GM19328 (cell line): Measurements from ENCODE around the gene GAL.
"Not testable (repeated sequence)": the region's sequence is repeated elsewhere in the genome, so short reads cannot be mapped to it uniquely, and the experiment has no call there.

Source experiments
- ATAC-seq: cut with Tn5 transposase; IDR thresholded peaks from one replicate; pipeline ENCODE4 v1.9.1; 2021; ENCODE audit warnings: mild to moderate bottlenecking, moderate library complexity; ENCODE audit not compliant: unreplicated experiment

GAL gene, protein sequence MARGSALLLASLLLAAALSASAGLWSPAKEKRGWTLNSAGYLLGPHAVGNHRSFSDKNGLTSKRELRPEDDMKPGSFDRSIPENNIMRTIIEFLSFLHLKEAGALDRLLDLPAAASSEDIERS

DNA sequence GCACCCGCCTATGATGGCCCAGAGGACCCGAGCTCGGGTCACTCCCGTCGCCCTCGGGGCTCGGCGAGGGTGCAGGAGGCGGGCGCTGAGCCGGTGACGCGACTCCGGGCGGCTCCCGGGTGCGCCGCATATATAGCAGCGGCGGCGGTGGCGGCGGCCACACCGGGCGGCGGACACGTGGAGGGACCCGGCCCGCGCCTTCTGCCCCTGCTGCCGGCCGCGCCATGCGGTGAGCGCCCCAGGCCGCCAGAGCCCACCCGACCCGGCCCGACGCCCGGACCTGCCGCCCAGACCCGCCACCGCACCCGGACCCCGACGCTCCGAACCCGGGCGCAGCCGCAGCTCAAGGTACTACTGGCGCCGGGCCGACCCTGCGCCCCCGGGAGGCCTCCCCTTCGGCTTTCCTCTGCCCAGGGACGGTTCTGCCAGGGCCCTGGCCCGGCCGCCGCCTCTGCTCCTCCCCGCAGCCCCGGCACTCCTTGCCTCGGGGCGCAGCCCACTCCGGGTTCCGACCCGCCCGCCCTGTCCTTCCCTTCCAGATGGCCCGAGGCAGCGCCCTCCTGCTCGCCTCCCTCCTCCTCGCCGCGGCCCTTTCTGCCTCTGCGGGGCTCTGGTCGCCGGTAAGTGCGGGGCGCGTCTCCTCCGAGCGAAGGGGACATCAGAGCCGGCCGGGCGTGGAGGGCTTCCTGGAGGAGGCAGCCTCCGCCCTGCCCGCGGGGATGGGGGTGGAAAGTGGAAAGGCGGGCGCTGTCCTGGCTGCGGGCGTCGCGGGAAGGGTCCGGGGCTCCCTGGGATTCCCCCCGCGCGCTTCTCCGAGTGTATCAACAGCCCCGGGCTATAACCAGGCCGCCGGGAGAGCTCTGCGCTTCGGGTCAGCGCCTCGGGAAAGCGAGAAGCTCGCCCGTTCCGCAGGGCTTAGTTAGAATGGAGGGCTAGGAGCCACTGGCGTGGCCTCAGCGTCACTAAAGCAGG is at the start of gene GAL:
Gene GAL, plus strand, starts transcription at position 160 of the 972 bp plus-strand sequence. Its CDS starts 380 bp downstream, at position 540.
- no peak for ATAC-seq

DNA sequence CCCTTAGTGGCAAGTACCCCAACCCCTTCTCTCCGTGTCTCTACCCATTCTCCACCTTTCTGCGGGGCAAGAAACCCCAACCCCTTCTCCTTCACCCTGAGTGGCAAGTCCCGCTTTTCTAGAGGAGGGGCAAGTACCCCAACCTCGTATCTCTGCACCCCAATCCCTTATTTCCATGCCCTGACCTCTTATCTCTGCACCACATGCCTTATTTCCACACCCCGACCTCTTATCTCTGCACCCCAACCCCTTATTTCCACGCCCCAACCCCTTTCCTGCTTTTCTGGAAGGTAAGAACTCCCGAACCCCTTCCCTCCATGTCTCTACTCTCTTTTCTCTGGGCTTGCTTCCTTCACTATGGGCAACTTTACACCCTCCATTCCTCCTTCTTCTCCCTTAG is 49.7 kb upstream of the GAL start:
- ATAC-seq, result not testable (repeated sequence)

DNA sequence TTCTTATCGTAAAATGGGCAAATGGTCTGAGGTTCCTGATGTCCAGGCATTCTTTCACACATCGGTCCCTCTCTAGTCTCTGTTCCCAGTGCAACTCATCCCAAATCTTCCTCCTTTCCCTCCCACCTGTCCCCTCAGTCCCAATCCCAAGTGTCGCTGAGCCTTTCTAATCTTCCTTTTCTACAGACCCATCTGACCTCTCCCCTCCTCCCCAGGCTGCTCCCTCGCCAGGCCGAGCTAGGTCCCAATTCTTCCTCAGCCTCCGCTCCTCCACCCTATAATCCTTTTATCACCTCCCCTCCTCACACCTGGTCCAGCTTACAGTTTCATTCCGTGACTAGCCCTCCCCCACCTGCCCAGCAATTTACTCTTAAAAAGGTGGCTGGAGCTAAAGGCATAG is 49.2 kb upstream of the GAL start:
- not testable (repeated sequence) for ATAC-seq

GRCh38 chr11:68635883-68636282 is 48.5 kb upstream of the GAL start:
- not testable (repeated sequence) for ATAC-seq

- not testable (repeated sequence) for ATAC-seq
Measured at GRCh38 chr11:68639322-68639721, 45.0 kb upstream of the GAL start.

- ATAC-seq, result no peak
Measured at GRCh38 chr11:68641880-68642279, 42.5 kb upstream of the GAL start.

DNA sequence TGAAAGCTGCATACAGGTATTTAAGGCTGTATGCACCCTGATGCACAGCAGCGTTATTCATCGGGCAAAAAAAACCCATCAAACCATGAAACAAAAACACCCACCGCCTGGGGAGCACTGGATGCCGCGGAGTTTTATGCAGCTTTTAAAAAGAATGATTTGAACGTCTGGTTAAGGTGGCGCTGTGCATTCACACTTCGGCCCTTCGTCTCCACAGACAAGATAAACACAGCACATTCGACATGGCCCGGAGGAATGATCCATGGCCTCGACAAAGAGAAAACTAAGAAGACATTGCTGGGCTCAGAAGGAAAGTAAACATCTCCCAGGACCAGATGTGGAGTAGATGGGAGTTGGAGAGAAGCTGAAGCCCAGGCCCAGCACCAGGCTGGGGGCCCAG is 40.8 kb upstream of the GAL start:
- no peak for ATAC-seq

GRCh38 chr11:68646832-68647231 is 37.5 kb upstream of the GAL start:
- no peak for ATAC-seq

DNA sequence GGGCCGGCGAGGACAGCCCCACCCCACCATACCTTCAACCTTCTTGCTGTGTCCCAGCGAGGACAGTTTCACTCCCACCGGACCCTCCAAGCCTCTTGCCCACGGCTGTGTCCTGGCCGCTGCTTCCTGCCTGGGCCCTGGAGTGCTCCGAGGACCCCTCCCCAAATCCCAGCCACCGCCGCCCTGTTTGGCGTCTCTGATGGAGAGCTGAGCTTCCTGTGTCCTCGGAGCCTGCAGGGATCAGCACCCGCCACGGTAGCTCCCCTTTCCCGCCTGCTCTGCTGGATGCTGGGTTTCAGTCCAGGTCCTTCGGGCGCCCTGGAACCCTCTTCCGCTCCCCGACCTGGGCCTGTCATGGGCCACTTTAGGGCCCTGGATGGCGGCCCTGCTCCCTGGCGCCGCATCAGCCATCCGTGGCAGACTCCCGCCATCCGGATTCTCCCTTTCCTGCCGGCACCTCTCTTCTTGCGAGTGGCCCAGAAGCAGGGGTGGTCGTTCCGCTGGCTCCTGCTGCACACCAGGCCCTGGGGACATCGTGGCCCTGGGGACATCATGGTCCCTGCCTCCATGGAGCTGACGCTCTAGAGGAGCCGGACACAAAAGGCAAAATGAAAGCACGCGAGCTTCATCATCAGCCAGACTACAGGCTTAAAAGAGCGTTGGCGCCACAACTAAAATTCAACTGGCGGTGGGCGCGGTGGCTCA is 34.3 kb upstream of the GAL start:
- ATAC-seq, result no peak

GRCh38 chr11:68650801-68651200 is 33.5 kb upstream of the GAL start:
- no peak for ATAC-seq

DNA sequence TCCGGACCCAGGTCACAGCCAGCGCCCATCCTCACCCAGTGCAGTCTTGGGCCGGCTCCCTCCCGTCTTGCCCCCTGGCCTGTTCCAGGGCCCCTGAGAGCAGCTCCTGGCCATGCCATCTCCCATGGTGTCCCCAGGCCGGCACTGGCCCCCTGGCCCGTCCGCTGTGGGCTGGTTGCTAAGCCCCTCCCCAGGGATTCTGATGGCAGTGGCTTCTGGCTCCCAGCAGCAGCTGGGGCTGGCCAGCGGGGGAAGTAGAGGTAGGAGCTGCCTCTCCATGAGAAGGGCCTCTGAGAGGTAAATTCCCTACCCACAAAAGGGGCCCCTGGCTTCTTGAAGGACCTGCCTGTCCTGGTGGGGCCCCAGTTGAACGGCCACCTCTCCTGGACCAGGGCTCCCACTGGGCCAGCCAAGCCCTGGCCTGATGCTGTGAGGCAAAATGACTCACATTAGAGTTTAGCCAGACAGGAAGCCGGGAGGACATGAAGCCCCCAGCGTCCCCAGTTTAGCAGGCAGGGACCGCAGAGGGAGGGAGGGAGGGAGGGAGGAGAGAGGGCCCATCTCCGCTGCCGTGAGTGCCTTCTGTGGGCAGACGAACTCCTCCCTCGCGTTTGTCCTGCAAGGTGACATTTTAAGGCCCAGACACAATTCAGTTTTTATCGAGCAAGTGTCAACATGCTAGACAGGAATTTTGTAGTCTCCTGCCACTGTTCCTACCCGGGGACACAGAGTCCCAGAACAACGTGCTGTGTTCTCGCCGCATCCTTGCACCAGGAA is 32.9 kb upstream of the GAL start:
- ATAC-seq, result no peak

- no peak for ATAC-seq
Measured at GRCh38 chr11:68651985-68652682, 32.2 kb upstream of the GAL start.

GRCh38 chr11:68652683-68653156 is 31.6 kb upstream of the GAL start:
- ATAC-seq, result no peak

DNA sequence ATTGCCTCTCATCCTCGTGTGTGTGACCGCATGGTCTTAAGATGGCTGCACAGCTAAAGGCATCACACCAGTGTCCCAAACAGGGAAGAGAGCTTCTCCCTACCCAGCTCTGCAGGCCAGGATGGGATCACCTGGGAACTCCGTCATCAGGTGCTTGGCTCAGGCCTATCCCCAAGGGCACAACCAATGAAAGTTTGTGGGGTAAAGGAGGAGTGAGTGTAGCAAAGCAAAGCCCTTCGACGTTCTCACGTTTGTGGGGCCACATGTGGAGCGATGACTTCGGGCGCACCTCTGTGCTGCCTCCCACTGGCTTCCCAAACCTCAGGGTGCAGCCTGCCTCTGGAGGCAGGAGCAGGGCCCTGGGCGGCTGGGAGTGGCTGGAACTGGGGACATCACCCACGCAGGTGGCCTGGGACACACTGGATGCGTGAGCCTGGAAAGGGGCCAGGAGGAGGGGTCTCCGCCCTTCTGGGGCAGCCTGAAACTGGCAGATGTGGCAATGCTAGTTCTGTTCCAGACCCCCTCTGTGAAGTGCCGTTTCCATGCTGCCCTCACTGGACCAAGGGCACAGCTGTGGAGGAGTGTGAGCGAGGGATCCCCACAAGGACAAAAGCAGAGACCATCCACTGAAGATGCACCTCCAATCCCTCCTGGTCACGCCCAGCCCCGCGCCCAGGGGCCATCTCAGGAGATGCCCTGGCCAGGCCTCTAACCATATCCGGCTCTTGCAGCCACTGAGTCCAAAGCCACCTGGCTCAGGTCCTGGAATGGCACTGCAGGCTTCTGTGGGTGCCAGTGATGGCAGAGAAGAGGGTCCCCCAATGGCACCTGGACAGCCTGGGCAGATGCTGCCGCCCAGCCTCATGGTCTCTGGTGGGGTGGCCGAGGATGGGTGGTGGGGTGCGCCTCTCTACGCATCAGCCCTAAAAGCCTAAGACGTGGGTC is 30.6 kb upstream of the GAL start:
- no peak for ATAC-seq

DNA sequence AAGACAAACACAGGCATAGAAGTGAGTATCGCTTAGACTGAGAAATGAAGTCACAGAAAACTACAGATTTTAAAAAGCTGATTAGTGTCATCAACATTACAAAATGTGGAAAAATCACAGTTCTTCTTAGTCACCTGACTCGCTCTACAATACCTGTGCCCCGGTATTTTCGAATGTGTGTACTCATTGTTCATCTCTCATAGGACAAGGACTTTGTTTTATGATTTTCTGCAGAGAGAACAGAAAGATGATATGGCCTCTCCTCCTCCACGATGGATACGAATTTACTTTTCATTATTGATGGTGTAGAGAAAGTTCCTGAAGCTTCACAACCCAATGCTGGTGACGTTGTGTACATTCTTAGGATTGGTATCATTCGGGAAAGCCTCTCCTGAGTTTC is 29.4 kb upstream of the GAL start:
- no peak for ATAC-seq

DNA sequence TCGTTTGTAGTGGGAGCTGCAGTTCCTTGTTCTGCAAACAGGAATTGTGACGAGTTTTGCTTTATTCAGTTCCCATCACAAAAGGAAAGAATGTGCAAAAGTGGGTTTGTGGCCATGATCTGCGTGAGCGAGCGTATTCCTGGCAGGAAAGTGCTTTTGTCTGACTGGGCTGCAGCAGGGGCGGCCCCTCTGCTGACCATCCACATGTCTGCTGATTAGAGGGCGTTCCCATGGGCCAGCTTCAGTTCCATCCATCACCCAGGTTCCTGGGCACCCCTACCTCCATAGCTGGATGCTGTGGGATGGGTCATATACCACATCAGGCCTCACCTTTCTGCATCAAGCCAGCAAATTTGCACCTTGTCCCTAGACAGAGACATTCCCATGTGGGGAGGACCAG is 28.9 kb upstream of the GAL start:
- no peak for ATAC-seq

DNA sequence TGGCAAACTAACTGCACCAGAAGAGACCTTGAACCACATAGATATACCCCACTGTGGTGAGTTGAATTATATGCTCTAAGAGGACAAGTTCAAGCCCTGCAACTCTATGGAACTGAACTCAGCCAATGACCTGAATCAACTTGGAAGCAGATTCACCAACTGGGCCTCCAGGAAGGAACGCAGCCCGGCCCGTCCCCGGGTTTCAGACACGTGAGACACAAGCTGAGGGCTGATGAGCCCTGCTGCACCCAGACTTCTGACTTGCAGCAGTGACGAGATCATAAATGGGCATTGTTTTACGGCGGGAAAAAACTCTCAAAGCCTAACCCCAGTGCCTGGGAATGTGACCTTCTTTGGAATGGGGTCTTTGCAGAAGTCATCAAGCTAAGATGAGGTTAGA is 28.5 kb upstream of the GAL start:
- ATAC-seq, result no peak

GRCh38 chr11:68657021-68657780 is 27.1 kb upstream of the GAL start:
- ATAC-seq, result no peak
